ENCODE measurements around the gene CCDC85B. TPM values are rescaled to one million over a fixed set of nuclear protein-coding genes. Genes with fewer than 3 reads are reported as not detected.

CCDC85B gene
- total and polyA plus RNA-seq, 2 of the 13 experiments (the other 11 are each of a cell fraction or from before 2014, with no cell fraction given), result 8.2 to 19.5 TPM

- TF ChIP-seq MTERF4 (CRISPR knock-in tag; IDR thresholded peaks at IDR 0.05), result no peak
- TF ChIP-seq ZNF430 (CRISPR knock-in tag; IDR thresholded peaks at IDR 0.05), result no peak
- no peak for TF ChIP-seq ZBTB38 (CRISPR knock-in tag; IDR thresholded peaks at IDR 0.05)
- no peak for TF ChIP-seq ELK4 (CRISPR knock-in tag; IDR thresholded peaks at IDR 0.05; ENCODE audit: borderline replicate concordance)
- TF ChIP-seq BCL3 (CRISPR knock-in tag; IDR thresholded peaks at IDR 0.05), result no peak
- TF ChIP-seq FIP1L1 (IDR thresholded peaks at IDR 0.05; ENCODE audit: borderline replicate concordance, insufficient read depth, low read depth, low read length), result 0 out of 2 replicates have a peak, but pooled peaks have one; percentile 18
- TF ChIP-seq ZNF160 (CRISPR knock-in tag; IDR thresholded peaks at IDR 0.05), result no peak
- no peak for TF ChIP-seq SCMH1 (CRISPR knock-in tag; IDR thresholded peaks at IDR 0.05; ENCODE audit: borderline replicate concordance)
- TF ChIP-seq TCF7L2 (IDR thresholded peaks at IDR 0.05; ENCODE audit: low read depth, low read length), result no peak
- TF ChIP-seq CBFB (CRISPR knock-in tag; IDR thresholded peaks at IDR 0.05), result peak; percentile 61; the same call in 1 of the 2 replicates
- no peak for TF ChIP-seq CBX5 (CRISPR knock-in tag; IDR thresholded peaks at IDR 0.05; ENCODE audit: borderline replicate concordance)
- TF ChIP-seq PLSCR1 (CRISPR knock-in tag; IDR thresholded peaks at IDR 0.05; ENCODE audit: borderline replicate concordance), result no peak
- TF ChIP-seq ZNF24 (IDR thresholded peaks at IDR 0.05), result no peak
- no peak for TF ChIP-seq ZNF564 (CRISPR knock-in tag; IDR thresholded peaks at IDR 0.05)
- TF ChIP-seq ZNF841 (CRISPR knock-in tag; IDR thresholded peaks at IDR 0.05; ENCODE audit: borderline replicate concordance), result no peak
- no peak for TF ChIP-seq ZNF646 (CRISPR knock-in tag; IDR thresholded peaks at IDR 0.05)
- 0 out of 2 replicates have a peak, but pooled peaks have one; percentile 33 for TF ChIP-seq BRD4 (CRISPR knock-in tag; IDR thresholded peaks at IDR 0.05)
- TF ChIP-seq ZNF263 (CRISPR knock-in tag; IDR thresholded peaks at IDR 0.05), result peak; percentile 24; the same call in 1 of the 2 replicates
These were observed 1.0 kb downstream of the CCDC85B start (continued) for GRCh38 chr11:65891219-65892136.

Data from HepG2 (cell line).